ENCODE data around the gene BAIAP2. TPM values are rescaled to one million over a fixed set of nuclear protein-coding genes. Genes with fewer than 3 reads are reported as not detected.

Gene BAIAP2
- total and polyA plus RNA-seq, 10 of the 15 experiments (the other 5 are each of a cell fraction or from before 2014, with no cell fraction given) = 0.15 to 1.2 (median 0.46) TPM; not detected in 2

DNA sequence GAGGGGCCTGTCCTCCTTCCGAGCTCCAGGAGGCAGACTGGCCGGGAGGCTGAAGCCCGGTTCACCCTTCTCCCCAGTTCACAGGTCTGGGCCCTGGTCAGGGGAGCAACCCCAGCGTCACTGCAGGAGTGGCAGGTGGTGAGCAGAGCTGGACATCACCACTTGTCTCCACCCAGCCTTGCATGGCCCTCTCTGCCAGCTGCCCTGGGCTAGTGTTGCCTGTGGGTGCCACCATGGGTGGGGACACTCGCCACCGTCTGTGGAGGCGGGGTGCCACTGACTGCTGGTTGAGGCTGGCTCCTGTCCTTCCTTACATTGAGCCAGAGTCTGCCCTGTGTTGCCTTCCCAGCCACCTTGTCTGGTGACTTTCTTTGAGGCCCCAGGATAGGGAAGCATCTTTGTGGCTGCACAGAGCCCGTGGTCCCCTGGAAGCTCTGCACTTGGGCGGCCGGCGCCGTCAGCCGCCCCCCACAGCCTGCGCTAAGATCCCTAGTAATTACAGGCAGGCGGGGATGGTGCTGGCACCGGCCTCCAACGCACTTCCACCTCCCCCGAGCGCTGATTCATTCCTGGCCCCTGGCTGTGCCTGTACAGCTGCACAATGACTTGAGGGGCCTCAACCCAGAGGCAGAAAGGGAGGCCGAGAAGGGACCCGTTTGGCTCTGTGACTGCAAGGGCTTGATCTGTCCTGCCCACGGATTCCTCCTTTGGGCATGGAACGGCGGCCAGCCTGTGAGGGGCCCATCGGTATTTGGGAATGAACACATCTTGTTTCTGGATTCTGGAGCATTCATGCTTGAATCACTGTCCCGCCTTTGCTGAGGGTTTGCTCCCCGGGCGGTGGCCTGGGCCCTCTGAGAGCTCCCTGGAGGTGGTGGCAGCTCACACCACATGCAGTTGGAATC is 5.2 kb downstream of the BAIAP2 start (continued):
- no peak for TF ChIP-seq MEF2B (IDR thresholded peaks at IDR 0.05; ENCODE audit: partially characterized antibody, poor library complexity, severe bottlenecking)

DNA sequence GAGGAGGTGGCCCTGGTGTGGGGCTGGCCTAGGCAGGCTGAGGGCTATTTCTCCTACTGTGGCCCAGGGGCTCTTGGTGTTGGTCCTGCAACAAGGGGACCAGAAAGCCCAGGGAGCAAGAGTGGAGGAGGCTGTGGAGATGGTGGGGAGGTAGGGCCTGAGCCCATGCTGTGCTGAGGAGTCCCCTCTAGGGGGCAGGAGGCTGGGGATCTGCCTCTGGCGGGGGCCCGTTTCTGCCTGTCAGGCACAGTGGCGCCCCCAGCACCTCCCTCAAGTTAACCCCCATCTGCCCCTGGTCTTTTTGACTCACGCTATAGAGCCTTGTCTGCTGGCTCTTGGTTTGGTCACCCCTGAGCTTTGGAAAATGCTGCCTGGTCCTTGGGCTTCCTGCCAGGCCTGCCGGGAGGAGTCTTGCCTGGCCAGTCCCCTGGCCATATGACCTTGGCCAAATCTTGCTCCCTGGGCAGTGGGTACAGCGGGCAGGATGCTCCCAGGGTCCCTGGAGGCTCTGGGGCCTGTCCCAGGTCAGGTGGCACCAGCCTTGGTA is 5.9 kb downstream of the BAIAP2 start:
- ChIA-PET POLR2A (no interaction called here), SMC1A (ENCODE audit: uncharacterized antibody, unreplicated experiment) (interaction anchor here (0.9 kb wide), 1 partner anchor 9 kb away, joined by 3 read pairs; no protein-coding TSS in a partner anchor), CTCF (interaction anchor here (1.1 kb wide), 1 partner anchor 9 kb away, joined by 3 read pairs; no protein-coding TSS in a partner anchor), RAD21 (ENCODE audit: unreplicated experiment) (no interaction called here)
- H3K4me1 ChIP-seq (ENCODE audit: control insufficient read depth, insufficient read depth, low read length) = no peaks in the 10 kb centered on the region
- ATAC-seq (peak; percentile 90), DNase-seq (ENCODE audit: low read depth, low spot score) (no peak), FAIRE-seq (no peak)
- in situ Hi-C loops (cut with MboI) = no loop called here
- no peaks in the 10 kb centered on the region for H3K9me3 ChIP-seq (replicated peaks; ENCODE audit: control insufficient read depth, insufficient read depth, low read length)
- no TSS peak for BruUV-seq (replicated peaks)
- TF ChIP-seq BMI1 (IDR thresholded peaks at IDR 0.05; ENCODE audit: borderline replicate concordance) = no peak
- no peak for TF ChIP-seq NFXL1 (IDR thresholded peaks at IDR 0.05; ENCODE audit: borderline replicate concordance)
- TF ChIP-seq SIX5 (IDR thresholded peaks at IDR 0.05; ENCODE audit: low read depth, low read length, severe bottlenecking) = no peak
- TF ChIP-seq NBN (IDR thresholded peaks at IDR 0.05) = no peak
- TF ChIP-seq, protein P1, sequence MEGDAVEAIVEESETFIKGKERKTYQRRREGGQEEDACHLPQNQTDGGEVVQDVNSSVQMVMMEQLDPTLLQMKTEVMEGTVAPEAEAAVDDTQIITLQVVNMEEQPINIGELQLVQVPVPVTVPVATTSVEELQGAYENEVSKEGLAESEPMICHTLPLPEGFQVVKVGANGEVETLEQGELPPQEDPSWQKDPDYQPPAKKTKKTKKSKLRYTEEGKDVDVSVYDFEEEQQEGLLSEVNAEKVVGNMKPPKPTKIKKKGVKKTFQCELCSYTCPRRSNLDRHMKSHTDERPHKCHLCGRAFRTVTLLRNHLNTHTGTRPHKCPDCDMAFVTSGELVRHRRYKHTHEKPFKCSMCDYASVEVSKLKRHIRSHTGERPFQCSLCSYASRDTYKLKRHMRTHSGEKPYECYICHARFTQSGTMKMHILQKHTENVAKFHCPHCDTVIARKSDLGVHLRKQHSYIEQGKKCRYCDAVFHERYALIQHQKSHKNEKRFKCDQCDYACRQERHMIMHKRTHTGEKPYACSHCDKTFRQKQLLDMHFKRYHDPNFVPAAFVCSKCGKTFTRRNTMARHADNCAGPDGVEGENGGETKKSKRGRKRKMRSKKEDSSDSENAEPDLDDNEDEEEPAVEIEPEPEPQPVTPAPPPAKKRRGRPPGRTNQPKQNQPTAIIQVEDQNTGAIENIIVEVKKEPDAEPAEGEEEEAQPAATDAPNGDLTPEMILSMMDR (IDR thresholded peaks at IDR 0.05 in 2 of 3, conservative IDR thresholded peaks at IDR 0.05 in 1 of 3; ENCODE audit: control insufficient read depth in 2 of 3, extremely low read depth in 1 of 3, insufficient read depth in 1 of 3, low read depth in 3 of 3, low read length in 3 of 3) = peak; percentile 31 to 66 (median 52); a peak in 5 of 6 replicates
- 26% methylated on average over 6 of the region's 6 CpGs for WGBS (ENCODE audit: insufficient coverage, insufficient replicate concordance, low lambda C conversion rate, missing lambda C conversion rate)
- peaks cover under 1 to 3% of the 10 kb centered on the region in 2 experiments; a peak in 3 of 4 replicates for H3K27me3 ChIP-seq (replicated peaks in 1 of 2; ENCODE audit: control insufficient read depth in 2 of 2, insufficient read depth in 2 of 2, low read length in 1 of 2)
- no peaks in the 10 kb centered on the region for H4K20me1 ChIP-seq (ENCODE audit: control insufficient read depth, insufficient read depth)
- no peaks in the 10 kb centered on the region for H3K36me3 ChIP-seq (ENCODE audit: control insufficient read depth in 2 of 2, insufficient read depth in 2 of 2, low read length in 1 of 2)
- H3K4me3 ChIP-seq = no peak overlapping the region
- no peak overlapping the region for H3K9ac ChIP-seq (ENCODE audit: control insufficient read depth, insufficient read depth, low read length)
- no peak overlapping the region for H3K27ac ChIP-seq (ENCODE audit: control insufficient read depth, insufficient read depth)
- intact Hi-C loops (cut with micrococcal nuclease; ENCODE audit: unreplicated experiment) = no loop called here
- H2AFZ ChIP-seq (ENCODE audit: control insufficient read depth, low read depth, low read length) = no peak overlapping the region
- no peaks in the 10 kb centered on the region for H3K79me2 ChIP-seq (ENCODE audit: control insufficient read depth, insufficient read depth, low read length)
- no peak overlapping the region for H3K4me2 ChIP-seq (ENCODE audit: control insufficient read depth, insufficient read depth)
